Neural progenitor cell (in vitro differentiated cells): ENCODE measurements around the gene TMBIM6. TPM values are rescaled to one million over a fixed set of nuclear protein-coding genes. Genes with fewer than 3 reads are reported as not detected.

Experiments
- DNase-seq: peaks from one replicate; pipeline ENCODE4 v3.0.0-alpha.2; 2016; ENCODE audit warnings: low spot score
- H2AFZ ChIP-seq: fragments of 200-600 bp; sonication (generic); replicated peaks from 2 replicates; pipeline ENCODE4 v1.6.1; 2016; ENCODE audit warnings: antibody characterized with exemption
- H3F3A ChIP-seq: fragments of 200-600 bp; sonication (generic); 2 replicates; pipeline ENCODE4 v1.6.1; 2016; ENCODE audit warnings: antibody characterized with exemption, low read depth
- H3K27ac ChIP-seq: fragments of 200-600 bp; sonication (generic); 2 replicates; pipeline ENCODE4 v1.5.1; 2016; ENCODE audit warnings: mild to moderate bottlenecking
- H3K27me3 ChIP-seq: fragments of 200-600 bp; sonication (generic); 2 replicates; pipeline ENCODE4 v1.6.1; 2016; ENCODE audit warnings: mild to moderate bottlenecking, moderate library complexity
- H3K36me3 ChIP-seq: fragments of 200-600 bp; sonication (generic); 2 replicates; pipeline ENCODE4 v1.5.1; 2016
- H3K4me1 ChIP-seq: fragments of 200-600 bp; sonication (generic); 2 replicates; pipeline ENCODE4 v1.6.1; 2016; ENCODE audit warnings: mixed run types
- H3K4me2 ChIP-seq: fragments of 200-600 bp; sonication (generic); 2 replicates; pipeline ENCODE4 v1.6.1; 2016
- H3K4me3 ChIP-seq: fragments of 200-600 bp; sonication (generic); 2 replicates; pipeline ENCODE4 v1.5.1; 2016
- H3K79me2 ChIP-seq: fragments of 200-600 bp; sonication (generic); 2 replicates; pipeline ENCODE4 v1.6.1; 2016; ENCODE audit warnings: low read depth
- H3K9ac ChIP-seq: fragments of 200-600 bp; sonication (generic); 2 replicates; pipeline ENCODE4 v1.6.1; 2016
- H3K9me3 ChIP-seq: fragments of 200-600 bp; sonication (generic); 2 replicates; pipeline ENCODE4 v1.5.1; 2016; ENCODE audit warnings: low read depth
- H4K20me1 ChIP-seq: fragments of 200-600 bp; sonication (generic); 2 replicates; pipeline ENCODE4 v1.6.1; 2016; ENCODE audit warnings: low read depth
- H3K27ac Mint-ChIP-seq: 3 replicates; pipeline ENCODE4 v1.8.0; 2021; ENCODE audit warnings: mixed read lengths
- H3K27me3 Mint-ChIP-seq: 2 replicates; pipeline ENCODE4 v1.8.0; 2022; ENCODE audit warnings: low read depth, mild to moderate bottlenecking, inconsistent platforms, moderate library complexity, mixed read lengths; ENCODE audit not compliant: insufficient read depth
- H3K36me3 Mint-ChIP-seq: 3 replicates; pipeline ENCODE4 v1.8.0; 2021; ENCODE audit warnings: mixed read lengths
- H3K4me1 Mint-ChIP-seq: 3 replicates; pipeline ENCODE4 v1.8.0; 2021; ENCODE audit warnings: mixed read lengths
- H3K4me3 Mint-ChIP-seq: 3 replicates; pipeline ENCODE4 v1.8.0; 2021; ENCODE audit warnings: mild to moderate bottlenecking, moderate library complexity, mixed read lengths
- H3K9me3 Mint-ChIP-seq: 3 replicates; pipeline ENCODE4 v1.8.0; 2020; ENCODE audit warnings: mixed read lengths
- CTCF ChIP-seq: fragments of 200-600 bp; sonication (generic); IDR thresholded peaks from 2 replicates; pipeline ENCODE4 v1.5.1; 2017; ENCODE audit warnings: antibody characterized with exemption, mild to moderate bottlenecking
- EZH2 ChIP-seq: fragments of 200-600 bp; sonication (generic); IDR thresholded peaks from 2 replicates; pipeline ENCODE4 v1.6.1; 2017; ENCODE audit warnings: antibody characterized with exemption, mild to moderate bottlenecking, moderate library complexity
- EZH2phosphoT487 ChIP-seq: fragments of 200-600 bp; sonication (generic); IDR thresholded peaks from 2 replicates; pipeline ENCODE4 v1.6.1; 2017; ENCODE audit warnings: antibody characterized with exemption
- total RNA-seq: library from RNA; depleted of rRNA; stranded (reverse); fragments of >200 nt; gene quantifications from 2 replicates; pipeline ENCODE4 v1.2.3, GENCODE V29; 2015; ENCODE audit warnings: low replicate concordance

The TMBIM6 gene
- total RNA-seq, 1 donor from 2014 or later = 256 TPM

- Histone ChIP-seq H3K27ac (no peak overlapping the region), H3K27me3 (no peaks in the 10 kb centered on the region), H3K9me3 (no peaks in the 10 kb centered on the region), H3K4me1 (no peaks in the 10 kb centered on the region), H3K79me2 (no peaks in the 10 kb centered on the region), H2AFZ (no peak overlapping the region), H3K36me3 (no peaks in the 10 kb centered on the region), H3K4me3 (no peak overlapping the region), H3K4me2 (no peak overlapping the region), H4K20me1 (peaks cover 4% of the 10 kb centered on the region), H3K9ac (no peak overlapping the region), H3F3A (no peaks in the 10 kb centered on the region)
- H3K4me3 Mint-ChIP-seq = no peak overlapping the region
- no peak for DNase-seq
- no peaks in the 10 kb centered on the region for H3K4me1 Mint-ChIP-seq
- H3K9me3 Mint-ChIP-seq = no peaks in the 10 kb centered on the region
- H3K36me3 Mint-ChIP-seq = peaks cover 15% of the 10 kb centered on the region
- H3K27me3 Mint-ChIP-seq = peaks cover 4% of the 10 kb centered on the region
- TF ChIP-seq EZH2phosphoT487 (no peak), EZH2 (no peak), CTCF (no peak)
- no peak overlapping the region for H3K27ac Mint-ChIP-seq
Measured at GRCh38 chr12:49796155-49796554, 54.8 kb downstream of the TMBIM6 start.

GRCh38 chr12:49796606-49797448, 55.5 kb downstream of the TMBIM6 start:
- no peaks in the 10 kb centered on the region for H3K27me3 ChIP-seq
- Mint-ChIP-seq H3K27ac (no peak overlapping the region), H3K4me3 (no peak overlapping the region), H3K36me3 (peaks cover 15% of the 10 kb centered on the region), H3K9me3 (no peaks in the 10 kb centered on the region), H3K4me1 (no peaks in the 10 kb centered on the region), H3K27me3 (peaks cover 5% of the 10 kb centered on the region)
- no peak overlapping the region for H3K9ac ChIP-seq
- H3K4me3 ChIP-seq = no peak overlapping the region
- no peaks in the 10 kb centered on the region for H3K4me1 ChIP-seq
- H4K20me1 ChIP-seq = peaks cover 4% of the 10 kb centered on the region
- no peak overlapping the region for H3K4me2 ChIP-seq
- no peaks in the 10 kb centered on the region for H3F3A ChIP-seq
- no peaks in the 10 kb centered on the region for H3K36me3 ChIP-seq
- no peak for DNase-seq
- no peak overlapping the region for H3K27ac ChIP-seq
- H2AFZ ChIP-seq = no peak overlapping the region
- TF ChIP-seq EZH2 (no peak), CTCF (no peak), EZH2phosphoT487 (no peak)
- no peaks in the 10 kb centered on the region for H3K9me3 ChIP-seq
- H3K79me2 ChIP-seq = no peaks in the 10 kb centered on the region

GRCh38 chr12:49797449-49797776, 56.1 kb downstream of the TMBIM6 start:
- H3K4me1 ChIP-seq = no peaks in the 10 kb centered on the region
- TF ChIP-seq EZH2 (no peak), EZH2phosphoT487 (no peak), CTCF (no peak)
- no peaks in the 10 kb centered on the region for H3F3A ChIP-seq
- H3K4me2 ChIP-seq = no peak overlapping the region
- Mint-ChIP-seq H3K27ac (no peak overlapping the region), H3K4me3 (no peak overlapping the region), H3K9me3 (no peaks in the 10 kb centered on the region), H3K4me1 (no peaks in the 10 kb centered on the region), H3K27me3 (peaks cover 5% of the 10 kb centered on the region), H3K36me3 (peaks cover 15% of the 10 kb centered on the region)
- H3K36me3 ChIP-seq = no peaks in the 10 kb centered on the region
- no peaks in the 10 kb centered on the region for H3K27me3 ChIP-seq
- no peak overlapping the region for H2AFZ ChIP-seq
- H4K20me1 ChIP-seq = peaks cover 4% of the 10 kb centered on the region
- H3K79me2 ChIP-seq = no peaks in the 10 kb centered on the region
- H3K27ac ChIP-seq = no peak overlapping the region
- no peaks in the 10 kb centered on the region for H3K9me3 ChIP-seq
- no peak for DNase-seq
- H3K4me3 ChIP-seq = no peak overlapping the region
- no peak overlapping the region for H3K9ac ChIP-seq
